Left lung (tissue), 10 donors: ENCODE measurements around the gene TRIM66. TPM values are rescaled to one million over a fixed set of nuclear protein-coding genes. Genes with fewer than 3 reads are reported as not detected.

Source experiments
- ATAC-seq: fragments of 200-7000 bp; cut with Tn5 transposase; one replicate; pipeline ENCODE4 v1.9.1; 2020; ENCODE audit warnings: moderate library complexity
- DNase-seq, 4 donors: peaks; one replicate each; pipeline ENCODE4 v3.0.0-alpha.2; 2013 to 2020
- H3K27ac ChIP-seq, 2 donors: fragments of 200-600 bp; sonication (generic) in 1 of 2; one replicate each; pipeline versions ENCODE4 v1.5.0 to v1.8.0; 2020 to 2021
- H3K27me3 ChIP-seq, 2 donors: fragments of 200-600 bp; sonication (generic) in 1 of 2; one replicate each; pipeline versions ENCODE4 v1.5.0 to v1.8.0; 2020 to 2021
- H3K36me3 ChIP-seq, 2 donors: fragments of 200-600 bp; sonication (generic) in 1 of 2; one replicate each; pipeline versions ENCODE4 v1.5.0 to v1.8.0; 2020 to 2021
- H3K4me1 ChIP-seq, 2 donors: fragments of 200-600 bp; one replicate each; pipeline ENCODE4 v1.8.0; 2021
- H3K4me3 ChIP-seq, 2 donors: fragments of 200-600 bp; sonication (generic) in 1 of 2; one replicate each; pipeline versions ENCODE4 v1.5.0 to v1.8.0; 2020 to 2021; ENCODE audit warnings: mild to moderate bottlenecking in 1 of 2
- H3K9me3 ChIP-seq, 2 donors: fragments of 200-600 bp; sonication (generic) in 1 of 2; one replicate each; pipeline versions ENCODE4 v1.5.0 to v1.8.0; 2020 to 2021
- CTCF ChIP-seq, 2 donors: fragments of 200-600 bp; sonication (generic) in 1 of 2; IDR thresholded peaks; one replicate each; pipeline versions ENCODE4 v1.5.0 to v1.8.0; 2021; ENCODE audit warnings: antibody characterized with exemption in 2 of 2
- intact Hi-C, 2 donors: fragments of 100-400 bp; cut with DNase I; formaldehyde crosslinking; loops; one replicate each; pipeline versions ENCODE4 v1.11.2 to v1.14.2; 2022
- polyA plus RNA-seq, 6 donors: library from polyadenylated mRNA; unstranded; fragments of 120-200 nt; gene quantifications; one replicate each; pipeline ENCODE4 v1.2.1, GENCODE V29; 2013; ENCODE audit not compliant: insufficient read length in 6 of 6
- total RNA-seq, 2 donors: library from RNA; stranded (reverse); fragmentation: NEBNext Ultra II Directional; extraction: Animal tissue kit (Norgen Biotek cat#: 25700); gene quantifications; one replicate each; pipeline ENCODE4 v1.2.1, GENCODE V29; 2021
- donor health status: DM: no; HTN: yes; CAD: no.
- donor health status: DM: no; HTN: no; CAD: no.

Gene TRIM66
- total and polyA plus RNA-seq, 8 donors = 6.8 to 14.3 (median 11.9) TPM

DNA sequence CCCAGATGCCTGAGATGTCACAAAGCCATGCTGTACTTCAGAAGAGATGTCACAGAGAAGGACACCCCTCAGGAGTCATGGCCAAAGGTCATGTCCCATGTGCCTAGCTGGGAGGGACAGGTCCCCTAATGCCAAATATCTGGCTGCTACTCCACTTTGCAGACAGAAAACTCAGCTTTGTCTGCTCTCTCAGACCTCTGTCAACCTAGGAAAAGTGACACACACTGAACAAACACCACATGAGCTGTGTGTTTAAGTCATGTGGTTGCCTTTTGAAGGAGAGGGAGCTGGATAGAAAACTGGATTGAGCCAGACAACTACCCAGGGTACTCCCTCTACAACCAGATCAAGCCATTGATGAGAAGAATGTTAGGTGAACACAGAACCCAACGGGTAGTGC, 3.5 kb downstream of the TRIM66 start:
- no peak for ATAC-seq
- no peak overlapping the region for H3K4me3 ChIP-seq
- intact Hi-C loops = no loop called here
- peaks cover 0 to 11% of the 10 kb centered on the region in 2 donors for H3K36me3 ChIP-seq
- H3K27me3 ChIP-seq = no peaks in the 10 kb centered on the region
- H3K4me1 ChIP-seq = peaks cover 6 to 17% of the 10 kb centered on the region in 2 donors
- H3K27ac ChIP-seq = no peak overlapping the region
- H3K9me3 ChIP-seq = no peaks in the 10 kb centered on the region
- DNase-seq = no peak
- TF ChIP-seq CTCF (IDR thresholded peaks at IDR 0.05) = no peak

DNA sequence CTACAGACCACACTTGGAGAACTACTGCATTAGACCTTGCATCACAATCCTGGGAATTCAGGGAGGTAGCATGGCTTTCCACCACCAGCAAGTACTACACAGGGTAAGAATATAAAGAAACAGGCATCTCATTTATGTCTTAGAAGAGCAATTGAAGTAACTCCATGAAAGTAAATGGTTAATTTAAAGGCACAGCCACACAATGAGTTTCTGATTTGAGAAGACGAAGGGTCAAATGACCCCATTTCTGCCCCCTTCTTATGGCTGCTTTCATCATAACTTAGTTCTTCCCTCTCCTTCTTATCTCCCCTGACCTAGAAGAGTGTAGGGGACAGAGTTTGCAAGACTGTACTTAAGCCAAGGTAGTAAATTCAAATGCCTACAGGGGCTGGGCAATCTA, 6.0 kb downstream of the TRIM66 start:
- H3K36me3 ChIP-seq = peaks cover 0 to 13% of the 10 kb centered on the region in 2 donors
- no peak overlapping the region for H3K4me3 ChIP-seq
- H3K27ac ChIP-seq = no peak overlapping the region
- TF ChIP-seq CTCF (IDR thresholded peaks at IDR 0.05) = no peak
- ATAC-seq (no peak), DNase-seq (no peak)
- no peaks in the 10 kb centered on the region for H3K27me3 ChIP-seq
- peaks cover 6 to 7% of the 10 kb centered on the region in 2 donors for H3K4me1 ChIP-seq
- intact Hi-C loops = no loop called here
- H3K9me3 ChIP-seq = no peaks in the 10 kb centered on the region

DNA sequence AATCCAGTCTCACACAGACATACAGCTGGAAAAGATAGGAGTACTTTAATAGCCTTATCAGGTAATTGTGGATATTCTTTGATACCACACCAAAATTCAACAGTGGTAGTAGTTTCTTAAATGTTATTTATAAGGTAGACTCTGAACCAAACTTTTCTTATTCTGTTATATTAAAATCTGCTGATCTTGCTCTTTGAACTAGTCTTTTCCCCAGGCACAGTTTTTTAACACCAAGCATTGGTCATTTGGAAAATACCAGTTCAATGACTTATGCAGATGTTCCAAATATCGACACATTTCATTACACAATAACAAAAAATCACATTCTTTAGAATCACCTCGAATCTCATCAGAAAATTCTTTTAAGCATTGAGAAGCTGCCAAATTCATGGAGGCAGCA, 7.6 kb downstream of the TRIM66 start:
- Histone ChIP-seq H3K27me3 (no peaks in the 10 kb centered on the region), H3K9me3 (no peaks in the 10 kb centered on the region), H3K36me3 (peaks cover 0 to 29% of the 10 kb centered on the region in 2 donors), H3K27ac (no peak overlapping the region), H3K4me3 (no peak overlapping the region), H3K4me1 (peaks cover 5 to 9% of the 10 kb centered on the region in 2 donors)
- no peak for TF ChIP-seq CTCF (IDR thresholded peaks at IDR 0.05)
- intact Hi-C loops = no loop called here
- ATAC-seq = no peak
- no peak for DNase-seq

DNA sequence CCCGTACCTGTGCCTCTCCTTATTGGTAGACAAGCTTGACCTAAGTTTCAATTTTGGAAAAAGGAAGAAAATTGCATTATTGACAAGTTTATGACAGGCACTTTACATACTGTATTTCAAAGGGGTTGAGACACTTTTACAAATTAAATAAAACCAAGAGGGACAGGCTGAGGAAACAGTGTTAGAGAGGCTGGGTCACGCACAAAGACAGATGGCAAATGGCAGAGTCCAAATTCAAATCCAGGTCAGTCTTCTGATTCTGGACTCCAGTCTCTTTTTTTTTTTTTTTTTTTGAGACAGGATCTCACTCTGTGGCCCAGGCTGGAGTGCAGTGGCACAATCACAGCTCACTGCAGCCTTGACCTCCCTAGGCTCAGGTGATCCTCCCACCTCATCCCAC, 10.1 kb downstream of the TRIM66 start:
- intact Hi-C loops = no loop called here
- H3K4me1 ChIP-seq = peaks cover 5 to 9% of the 10 kb centered on the region in 2 donors
- DNase-seq = no peak
- TF ChIP-seq CTCF (IDR thresholded peaks at IDR 0.05) = no peak
- peaks cover 0 to 40% of the 10 kb centered on the region in 2 donors for H3K36me3 ChIP-seq
- no peak for ATAC-seq
- H3K9me3 ChIP-seq = no peaks in the 10 kb centered on the region
- H3K27me3 ChIP-seq = no peaks in the 10 kb centered on the region
- H3K27ac ChIP-seq = peak overlapping the region; percentile 24 to 77
- H3K4me3 ChIP-seq = no peak overlapping the region

DNA sequence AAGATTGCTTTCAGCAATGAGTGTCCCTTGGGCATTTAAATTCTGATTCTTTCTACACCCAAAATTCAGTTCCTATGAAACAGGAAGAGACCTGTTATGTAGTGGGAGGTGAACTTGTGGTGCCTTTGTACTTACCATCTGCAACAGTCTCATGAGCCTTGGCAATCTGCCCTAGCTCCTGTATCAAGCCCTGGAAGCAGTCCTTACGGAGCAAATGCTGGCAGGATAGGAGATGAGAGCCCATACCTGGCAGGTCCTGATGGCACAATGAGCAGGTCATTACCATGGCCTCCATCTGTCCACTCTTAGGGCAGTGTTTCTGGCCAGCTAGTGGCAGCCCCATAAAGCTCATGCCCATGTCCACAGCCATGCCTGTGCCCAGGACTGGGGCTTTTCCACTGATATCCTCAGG, 10.8 kb downstream of the TRIM66 start:
- Histone ChIP-seq H3K9me3 (no peaks in the 10 kb centered on the region), H3K4me3 (no peak overlapping the region), H3K27ac (peak overlapping the region; percentile 24 to 77), H3K4me1 (peaks cover 5 to 9% of the 10 kb centered on the region in 2 donors), H3K27me3 (no peaks in the 10 kb centered on the region), H3K36me3 (peaks cover 0 to 40% of the 10 kb centered on the region in 2 donors)
- TF ChIP-seq CTCF (IDR thresholded peaks at IDR 0.05) = no peak
- DNase-seq (peak in 1 of 4 donors; percentile 28), ATAC-seq (peak; percentile 60)
- intact Hi-C loops = no loop called here
